ENCODE measurements around the gene FBF1.
"Not testable (repeated sequence)": the region's sequence is repeated elsewhere in the genome, so short reads cannot be mapped to it uniquely, and the experiment has no call there.

FBF1 gene

GRCh38 chr17:75897160-75898019, 43.5 kb downstream of the FBF1 start:
- no peak for DNase-seq (ENCODE audit: low read depth in 1 of 2, low spot score in 1 of 2)

GRCh38 chr17:75896415-75897159, 44.3 kb downstream of the FBF1 start, which contains the start of gene TRIM65:
TRIM65 (minus strand) TSS chr17:75896951; CDS start chr17:75896937, 14 bp downstream.
- DNase-seq (ENCODE audit: low read depth in 1 of 2, low spot score in 1 of 2), result peak; percentile 59 to 78

DNA sequence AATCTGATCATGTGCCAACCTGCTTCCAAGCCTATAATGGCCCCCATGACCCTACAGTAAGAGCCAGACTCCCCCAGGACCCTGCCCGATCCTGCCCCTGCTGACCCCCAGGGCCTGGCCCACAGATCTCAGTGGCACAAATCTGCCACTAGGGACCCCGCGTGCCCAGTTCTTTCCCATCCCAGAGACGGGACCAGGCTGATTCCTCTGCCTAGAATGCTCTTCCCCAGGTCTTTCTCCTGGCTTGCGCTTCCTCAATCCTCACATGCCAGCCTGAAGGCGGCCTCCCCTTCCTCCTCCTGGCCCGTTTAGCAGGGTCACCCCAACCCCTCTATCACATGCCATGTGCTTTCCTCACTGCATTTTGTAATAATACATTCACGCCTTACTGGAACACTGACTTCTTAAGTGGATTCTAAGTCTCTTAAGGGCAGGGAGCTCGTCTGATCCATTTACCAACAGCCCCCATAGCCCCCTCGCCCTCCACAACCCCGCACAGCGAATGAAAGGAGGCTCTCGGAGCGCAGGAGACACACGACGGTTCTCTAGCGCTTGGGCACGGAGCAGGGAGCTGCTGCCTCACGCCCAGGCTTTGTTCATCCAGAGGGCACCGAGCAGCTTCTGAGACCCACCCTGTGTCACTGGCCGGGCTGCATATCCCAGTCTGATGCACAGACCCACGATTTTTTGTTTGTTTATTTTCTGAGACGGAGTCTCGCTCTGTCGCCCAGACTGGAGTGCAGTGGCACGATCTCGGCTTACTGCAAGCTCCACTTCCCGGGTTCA, 45.3 kb downstream of the FBF1 start:
- no peak for DNase-seq (ENCODE audit: low read depth in 1 of 2, low spot score in 1 of 2)

GRCh38 chr17:75894049-75894733, 46.7 kb downstream of the FBF1 start:
- no peak for DNase-seq (ENCODE audit: low read depth in 1 of 2, low spot score in 1 of 2)

DNA sequence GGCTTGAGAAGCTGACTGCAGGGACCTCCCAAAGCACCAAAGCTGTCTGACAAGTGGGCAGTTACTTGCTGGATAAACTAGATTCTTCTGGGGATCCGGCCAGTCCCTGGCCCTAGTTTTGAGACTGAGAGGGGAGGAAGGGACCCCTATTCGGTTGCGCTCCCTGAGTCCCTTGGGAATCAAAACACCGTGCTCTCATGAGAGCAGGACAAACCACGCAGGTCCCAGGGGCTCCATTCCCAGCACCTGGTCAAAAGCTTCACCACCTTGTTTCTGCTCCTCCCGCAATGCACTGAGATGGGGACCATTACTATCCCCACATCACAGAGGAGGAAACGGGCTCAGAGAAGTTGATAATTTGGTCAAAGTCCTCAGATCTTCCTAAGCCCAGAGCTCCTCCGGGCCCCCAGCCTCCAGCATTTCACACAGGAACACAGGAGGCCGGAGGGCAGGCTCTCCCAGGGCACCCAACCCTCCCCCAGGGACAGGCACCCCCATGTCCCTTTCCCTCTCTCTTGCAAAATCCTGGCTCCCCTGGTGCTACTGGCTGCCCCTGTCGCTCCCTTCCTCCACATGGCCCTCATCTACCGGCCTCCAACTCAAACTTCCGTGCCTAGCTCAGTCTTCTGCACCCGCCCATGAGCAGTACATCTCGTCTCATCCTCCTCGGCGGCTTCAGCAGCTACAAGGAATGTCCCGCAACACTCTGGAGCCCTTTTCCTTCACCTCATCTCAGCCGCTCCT, 47.4 kb downstream of the FBF1 start:
- no peak for DNase-seq (ENCODE audit: low read depth in 1 of 2, low spot score in 1 of 2)

DNA sequence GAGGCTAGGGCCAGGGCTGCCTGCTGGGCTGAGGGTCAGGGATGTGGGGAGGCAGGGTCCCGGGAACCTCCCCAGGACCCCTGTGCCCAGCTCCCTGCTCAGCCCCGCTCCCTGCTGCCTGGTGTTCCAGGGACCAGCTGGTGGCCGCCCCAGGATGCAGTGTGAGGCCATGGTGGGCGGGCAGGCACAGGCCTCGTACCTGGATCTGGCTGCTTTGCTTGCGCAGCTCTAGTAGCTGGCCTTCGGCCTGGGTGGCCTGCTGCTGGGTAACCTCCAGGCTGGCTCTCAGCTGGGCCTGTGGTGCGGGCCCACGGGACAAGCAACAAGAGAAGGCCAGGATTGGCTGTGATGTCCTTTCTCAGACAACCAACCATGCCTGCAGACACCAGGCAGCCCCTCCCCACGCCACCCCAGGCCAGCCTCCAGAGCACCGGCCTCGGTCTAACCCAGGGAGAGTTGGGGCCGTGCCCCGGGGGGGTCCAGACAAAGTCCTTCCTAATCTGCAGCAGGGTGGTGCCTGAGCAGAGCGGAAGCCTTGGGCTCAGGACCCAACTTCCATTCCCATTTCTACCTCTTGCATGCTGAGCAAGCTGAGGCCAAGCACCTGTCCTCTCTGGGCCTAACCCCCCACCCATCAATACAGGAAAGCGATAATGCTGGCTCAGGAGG, 48.2 kb downstream of the FBF1 start:
- no peak for DNase-seq (ENCODE audit: low read depth in 1 of 2, low spot score in 1 of 2)

- no peak for DNase-seq (ENCODE audit: low read depth in 1 of 2, low spot score in 1 of 2)
Measured at GRCh38 chr17:75891605-75892555, 49.0 kb downstream of the FBF1 start.

- DNase-seq (ENCODE audit: low read depth in 1 of 2, low spot score in 1 of 2), result no peak
Measured at GRCh38 chr17:75891022-75891604, 49.7 kb downstream of the FBF1 start.

DNA sequence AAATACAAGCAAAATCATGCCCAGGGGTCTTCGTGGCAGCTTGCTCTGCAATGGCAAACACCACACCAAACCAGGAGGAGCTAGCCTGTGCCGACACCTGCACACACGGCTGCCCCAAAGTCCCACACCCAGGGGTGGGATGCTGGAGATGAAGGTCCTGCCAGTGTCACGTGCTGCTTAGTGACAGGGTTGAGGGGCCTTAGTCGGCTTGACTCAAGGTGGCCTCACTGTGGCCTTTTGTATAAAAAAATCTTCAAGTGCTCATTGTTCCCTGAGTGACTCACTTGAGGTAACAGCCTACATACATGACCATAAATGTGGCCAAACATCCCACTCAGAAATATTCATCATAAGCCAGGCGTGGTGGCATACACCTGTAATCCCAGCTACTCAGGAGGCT, 51.4 kb downstream of the FBF1 start:
- DNase-seq (ENCODE audit: low read depth in 1 of 2, low spot score in 1 of 2), result no peak

DNA sequence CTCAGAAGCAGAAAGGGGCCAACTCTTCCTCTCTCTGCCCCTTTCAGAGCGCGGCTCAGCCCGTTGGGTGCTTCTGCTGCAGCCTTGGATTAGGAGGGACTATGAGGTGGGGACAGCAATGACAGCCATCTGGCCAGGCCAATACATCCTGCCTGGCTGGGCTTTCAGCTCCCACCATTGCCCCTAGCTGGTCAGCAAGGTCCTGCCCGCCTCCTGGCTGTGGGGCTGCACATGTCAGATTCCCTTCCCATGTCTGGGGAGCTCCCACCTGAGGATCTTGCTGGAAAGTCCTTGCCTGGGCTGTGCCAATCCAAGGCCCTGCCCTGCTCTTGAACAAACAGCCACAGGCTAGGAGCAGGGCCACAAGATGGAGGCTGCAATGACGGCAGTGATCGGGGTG, 52.4 kb downstream of the FBF1 start:
- DNase-seq (ENCODE audit: low read depth in 1 of 2, low spot score in 1 of 2), result no peak

DNA sequence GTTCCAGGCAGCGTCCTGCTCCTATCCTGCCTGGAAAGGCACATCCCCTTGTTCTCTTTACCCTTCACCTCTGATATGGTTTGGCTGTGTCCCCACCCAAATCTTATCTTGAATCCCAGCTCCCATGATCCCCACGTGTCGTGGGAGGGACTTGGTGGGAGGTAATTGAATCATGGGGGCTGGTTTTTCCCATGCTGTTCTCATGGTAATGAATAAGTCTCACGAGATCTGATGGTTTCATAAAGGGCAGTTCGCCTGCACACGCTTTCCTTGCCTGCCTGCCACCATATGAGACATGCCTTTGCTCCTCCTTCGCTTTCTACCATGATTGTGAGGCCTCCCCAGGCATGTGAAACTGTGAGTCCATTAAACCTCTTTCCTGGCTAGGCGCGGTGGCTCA, 55.0 kb downstream of the FBF1 start:
- DNase-seq (ENCODE audit: low read depth in 1 of 2, low spot score in 1 of 2), result not testable (repeated sequence)

DNA sequence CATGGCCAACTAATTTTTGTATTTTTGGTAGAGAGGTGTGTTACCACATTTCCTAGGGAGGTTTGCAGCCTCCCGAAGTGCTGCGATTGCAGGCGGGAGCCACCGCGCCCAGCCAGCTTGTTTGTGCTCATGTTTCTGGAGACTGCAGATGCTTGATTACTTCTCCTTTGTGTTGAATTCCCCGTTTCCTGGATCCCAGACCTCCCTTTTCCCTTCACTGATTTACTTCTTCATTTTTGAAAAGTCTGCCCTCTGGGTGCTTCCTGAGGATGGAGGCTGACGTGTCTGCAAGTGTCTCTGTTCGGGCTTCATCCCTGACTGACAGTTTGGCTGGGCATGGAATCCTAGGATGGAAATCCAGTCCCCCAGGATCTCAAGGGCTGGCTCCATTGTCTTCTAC, 55.4 kb downstream of the FBF1 start:
- no peak for DNase-seq (ENCODE audit: low read depth in 1 of 2, low spot score in 1 of 2)

- DNase-seq (ENCODE audit: low read depth in 1 of 2, low spot score in 1 of 2), result no peak
Measured at GRCh38 chr17:75881678-75882454, 59.0 kb downstream of the FBF1 start.

GRCh38 chr17:75880266-75880665, 60.6 kb downstream of the FBF1 start:
- no peak for DNase-seq (ENCODE audit: low read depth in 1 of 2, low spot score in 1 of 2)

GRCh38 chr17:75878174-75878998, 62.5 kb downstream of the FBF1 start, which contains the start of gene TRIM47:
TRIM47 (minus strand) TSS chr17:75878581; CDS start chr17:75878548, 33 bp downstream.
- no peak for DNase-seq (ENCODE audit: low read depth in 1 of 2, low spot score in 1 of 2)

- peak; percentile 53 to 64 for DNase-seq (ENCODE audit: low read depth in 1 of 2, low spot score in 1 of 2)
Measured at GRCh38 chr17:75877752-75878173, 63.1 kb downstream of the FBF1 start.
